IMR-90 (cell line): ENCODE data around the gene SPATA33. TPM values are rescaled to one million over a fixed set of nuclear protein-coding genes. Genes with fewer than 3 reads are reported as not detected.

Source experiments
- ATAC-seq: fragments of 200-7000 bp; cut with Tn5 transposase; 2 replicates; pipeline ENCODE4 v1.9.1; 2020; ENCODE audit warnings: low read depth, mild to moderate bottlenecking, moderate library complexity
- BruUV-seq: library from RNA; stranded (reverse); fragments of 400-500 nt; replicated peaks from 2 replicates; lab custom pipeline; 2021; lab: Mats Ljungman, UMichigan
- CTCF ChIA-PET: fragments of 300-600 bp; formaldehyde crosslinking; extraction: SDS; loops from one replicate; lab custom pipeline; 2021; ENCODE audit warnings: antibody characterized with exemption; lab: Yijun Ruan, JAX
- POLR2A ChIA-PET: fragments of 300-600 bp; sonication (Branson Sonifier 250); formaldehyde crosslinking; loops from one replicate; lab custom pipeline; 2022; ENCODE audit warnings: antibody characterized with exemption; ENCODE audit not compliant: unreplicated experiment; lab: Charles Lee
- DNase-seq: peaks from one replicate; pipeline ENCODE4 v3.0.0; 2013
- H2AFZ ChIP-seq: replicated peaks from 2 replicates; pipeline ENCODE3; 2013; ENCODE audit warnings: low read length, mild to moderate bottlenecking; ENCODE audit not compliant: poor library complexity
- H2AK5ac ChIP-seq: 2 replicates; pipeline ENCODE4 v1.6.1; 2013; ENCODE audit warnings: low read depth, low read length, inconsistent platforms
- H2AK9ac ChIP-seq: replicated peaks from 2 replicates; pipeline ENCODE3; 2013; ENCODE audit warnings: mild to moderate bottlenecking, low read depth, low read length, moderate library complexity; ENCODE audit not compliant: poor library complexity
- H2BK120ac ChIP-seq: 2 replicates; pipeline ENCODE4 v1.6.1; 2013; ENCODE audit warnings: low read depth, low read length, inconsistent platforms
- H2BK15ac ChIP-seq: 3 replicates; pipeline ENCODE4 v1.6.1; 2013; ENCODE audit warnings: low read depth, low read length, inconsistent platforms
- H2BK20ac ChIP-seq: 2 replicates; pipeline ENCODE4 v1.6.1; 2013; ENCODE audit warnings: low read depth, mild to moderate bottlenecking, inconsistent platforms, low read length, moderate library complexity
- H2BK5ac ChIP-seq: 2 replicates; pipeline ENCODE4 v1.6.1; 2013; ENCODE audit warnings: mild to moderate bottlenecking, low read depth, low read length, inconsistent platforms; ENCODE audit not compliant: poor library complexity, severe bottlenecking
- H3K14ac ChIP-seq: replicated peaks from 2 replicates; pipeline ENCODE4 v1.6.1; 2013; ENCODE audit warnings: low read depth, low read length, inconsistent platforms
- H3K18ac ChIP-seq: 2 replicates; pipeline ENCODE4 v1.6.1; 2013; ENCODE audit warnings: low read depth, low read length, control low read depth
- H3K23ac ChIP-seq: 2 replicates; pipeline ENCODE4 v1.6.1; 2013; ENCODE audit warnings: low read depth, low read length, inconsistent platforms
- H3K27ac ChIP-seq: 2 replicates; pipeline ENCODE4 v1.5.1; 2013; ENCODE audit warnings: mild to moderate bottlenecking, control low read depth, low read length; ENCODE audit not compliant: insufficient read depth
- H3K27me3 ChIP-seq: 2 replicates; pipeline ENCODE4 v1.6.1; 2013; ENCODE audit warnings: low read length; ENCODE audit not compliant: control insufficient read depth, insufficient read depth
- H3K36me3 ChIP-seq: 2 replicates; pipeline ENCODE4 v1.6.1; 2013; ENCODE audit warnings: low read length, mixed read lengths; ENCODE audit not compliant: control insufficient read depth, insufficient read depth
- H3K4ac ChIP-seq: 2 replicates; pipeline ENCODE4 v1.6.1; 2013; ENCODE audit warnings: low read depth, low read length, inconsistent platforms
- H3K4me1 ChIP-seq: 2 replicates; pipeline ENCODE4 v1.6.1; 2013; ENCODE audit warnings: low read length, mixed read lengths; ENCODE audit not compliant: control insufficient read depth, insufficient read depth
- H3K4me2 ChIP-seq: 2 replicates; pipeline ENCODE4 v1.6.1; 2013; ENCODE audit warnings: low read depth, mild to moderate bottlenecking, control low read depth, low read length, moderate library complexity
- H3K4me3 ChIP-seq: 2 replicates; pipeline ENCODE4 v1.5.1; 2013; ENCODE audit warnings: low read depth, mild to moderate bottlenecking, control low read depth, low read length, moderate library complexity; ENCODE audit not compliant: insufficient read depth
- H3K56ac ChIP-seq: 2 replicates; pipeline ENCODE4 v1.6.1; 2013; ENCODE audit warnings: low read length, inconsistent platforms; ENCODE audit not compliant: insufficient read depth; ENCODE audit errors: extremely low read depth
- H3K79me1 ChIP-seq, 2 experiments: 2 replicates each; pipeline ENCODE4 v1.6.1; 2013; ENCODE audit warnings: low read length in 2 of 2, inconsistent platforms in 1 of 2, low read depth in 1 of 2
- H3K9ac ChIP-seq: 2 replicates; pipeline ENCODE4 v1.6.1; 2013; ENCODE audit warnings: low read depth, low read length, control low read depth
- H3K9me1 ChIP-seq: 2 replicates; pipeline ENCODE4 v1.6.1; 2013; ENCODE audit warnings: low read length, inconsistent platforms; ENCODE audit not compliant: insufficient read depth
- H3K9me3 ChIP-seq: 2 replicates; pipeline ENCODE4 v1.6.1; 2013; ENCODE audit warnings: low read length; ENCODE audit not compliant: control insufficient read depth, insufficient read depth
- H4K20me1 ChIP-seq: 2 replicates; pipeline ENCODE4 v1.6.1; 2013; ENCODE audit warnings: low read length, inconsistent platforms; ENCODE audit not compliant: insufficient read depth
- H4K5ac ChIP-seq: 2 replicates; pipeline ENCODE4 v1.6.1; 2013; ENCODE audit warnings: mild to moderate bottlenecking, low read depth, low read length, control low read depth
- H4K8ac ChIP-seq, 2 experiments: 2 replicates each; pipeline ENCODE4 v1.6.1; 2013; ENCODE audit warnings: low read depth in 2 of 2, low read length in 2 of 2, control low read depth in 1 of 2, inconsistent platforms in 1 of 2
- H4K91ac ChIP-seq: 2 replicates; pipeline ENCODE4 v1.6.1; 2013; ENCODE audit warnings: low read depth, low read length, inconsistent platforms; ENCODE audit not compliant: insufficient read depth
- BHLHE40 ChIP-seq: fragments of 150-350 bp; IDR thresholded peaks from 2 replicates; pipeline ENCODE4 v1.6.1; 2016; ENCODE audit warnings: mild to moderate bottlenecking, low read depth, low read length
- CEBPB ChIP-seq: IDR thresholded peaks from 2 replicates; pipeline ENCODE4 v1.6.1; 2012; ENCODE audit warnings: low read depth, low read length, improper control_type of control experiment
- CHD1 ChIP-seq: IDR thresholded peaks from 2 replicates; pipeline ENCODE4 v1.6.1; 2012; ENCODE audit warnings: low read depth, low read length, improper control_type of control experiment
- MAZ ChIP-seq: IDR thresholded peaks from 2 replicates; pipeline ENCODE4 v1.6.1; 2012; ENCODE audit warnings: low read depth, mild to moderate bottlenecking, low read length, improper control_type of control experiment, moderate library complexity, borderline replicate concordance
- RFX5 ChIP-seq: IDR thresholded peaks from 2 replicates; pipeline ENCODE4 v1.8.0; 2012; ENCODE audit warnings: low read depth, mild to moderate bottlenecking, low read length, moderate library complexity
- WGBS, 2 experiments: methylation state at CpG; one replicate each; pipeline versions ENCODE4 v1.1.5 to v1.1.7; 2013; ENCODE audit warnings: missing lambda C conversion rate in 2 of 2; ENCODE audit not compliant: insufficient read length in 1 of 2; ENCODE audit errors: extremely low coverage in 2 of 2; 5-methylcytosine and 5-hydroxymethylcytosine counted together
- dilution Hi-C: fragments of 300-500 bp; cut with HindIII; formaldehyde crosslinking; loops from one replicate; pipeline ENCODE4 v1.14.3; 2018; ENCODE audit warnings: low sequenced_read_pairs; ENCODE audit not compliant: unreplicated experiment
- in situ Hi-C: fragments of 300-500 bp; cut with MboI; formaldehyde crosslinking; loops from 3 replicates; pipeline ENCODE4 v1.14.3; 2019; ENCODE audit warnings: low sequenced_read_pairs, inconsistent platforms, mixed read lengths
- intact Hi-C: fragments of 100-400 bp; cut with micrococcal nuclease; formaldehyde crosslinking; loops from 2 replicates; pipeline ENCODE4 v1.10.0; 2022
- polyA plus RNA-seq, 3 experiments: library from polyadenylated mRNA; depleted of rRNA; stranded (reverse); fragments of >200 nt; gene quantifications; 2 replicates each; pipeline ENCODE4 v1.2.3, GENCODE V29; 2012; ENCODE audit warnings: low replicate concordance in 1 of 3
- total RNA-seq: library from RNA; depleted of rRNA; stranded (reverse); fragments of >200 nt; gene quantifications from 2 replicates; pipeline ENCODE4 v1.2.3, GENCODE V29; 2012

SPATA33 gene
- total and polyA plus RNA-seq, 2 of the 4 experiments (the other 2 are of a cell fraction): 0.90 to 3.4 TPM

DNA sequence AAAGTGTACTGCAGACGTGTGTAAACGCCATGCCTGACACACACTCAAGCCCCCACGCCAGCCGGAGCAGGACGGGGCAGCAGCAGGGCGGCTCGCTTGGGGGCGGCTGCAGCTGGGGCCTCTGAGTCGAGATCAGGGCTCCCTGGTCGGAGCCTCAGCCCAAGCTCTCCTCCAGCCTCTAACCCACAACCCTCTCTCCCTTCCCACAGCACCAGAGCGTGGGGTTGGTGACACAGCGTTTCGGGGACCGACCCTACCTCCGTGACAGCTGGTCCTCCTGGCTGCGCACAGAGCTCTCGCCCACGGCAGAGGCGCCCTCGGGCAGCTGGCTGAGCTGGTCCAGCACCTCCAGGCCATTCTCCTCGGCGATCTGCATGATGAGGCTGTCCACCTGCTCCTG, 11.4 kb upstream of the SPATA33 start:
- Histone ChIP-seq H3K56ac (no peak overlapping the region), H4K8ac (no peak overlapping the region), H2BK15ac (no peak overlapping the region), H3K23ac (no peak overlapping the region), H3K18ac (no peak overlapping the region), H2AFZ (no peak overlapping the region), H3K14ac (no peak overlapping the region), H3K4me2 (no peak overlapping the region), H4K5ac (no peak overlapping the region), H3K27ac (no peak overlapping the region), H2BK20ac (no peak overlapping the region), H4K91ac (no peak overlapping the region), H2AK9ac (no peak overlapping the region), H2AK5ac (no peak overlapping the region), H3K9me3 (no peaks in the 10 kb centered on the region), H3K9me1 (no peaks in the 10 kb centered on the region; the same call in 1 of the 2 replicates), H2BK5ac (no peak overlapping the region), H3K4me1 (no peaks in the 10 kb centered on the region), H3K9ac (no peak overlapping the region), H3K4ac (no peak overlapping the region), H3K4me3 (no peak overlapping the region), H2BK120ac (no peak overlapping the region), H3K36me3 (peaks cover 49% of the 10 kb centered on the region), H4K20me1 (peaks cover 14% of the 10 kb centered on the region; the same call in 1 of the 2 replicates), H3K27me3 (no peaks in the 10 kb centered on the region), H3K79me1 (peaks cover 5 to 17% of the 10 kb centered on the region in 2 experiments; a peak in 3 of 4 replicates)
- 98% methylated on average over 8 of the region's 22 CpGs; no CpG with 5 or more reads in 1 of the 2 experiments for WGBS, 2 experiments
- DNase-seq (no peak), ATAC-seq (no peak)
- intact Hi-C loops: no loop called here
- POLR2A ChIA-PET: no interaction called here
- no peak for TF ChIP-seq MAZ
- TF ChIP-seq CEBPB: no peak
- no peak for TF ChIP-seq CHD1
- TF ChIP-seq BHLHE40: no peak
- no peak for TF ChIP-seq RFX5
- no TSS peak for BruUV-seq
- dilution Hi-C loops: no loop called here
- in situ Hi-C loops: no loop called here
- CTCF ChIA-PET: no interaction called here
